ENCODE data around the gene HOXD9.

DNA sequence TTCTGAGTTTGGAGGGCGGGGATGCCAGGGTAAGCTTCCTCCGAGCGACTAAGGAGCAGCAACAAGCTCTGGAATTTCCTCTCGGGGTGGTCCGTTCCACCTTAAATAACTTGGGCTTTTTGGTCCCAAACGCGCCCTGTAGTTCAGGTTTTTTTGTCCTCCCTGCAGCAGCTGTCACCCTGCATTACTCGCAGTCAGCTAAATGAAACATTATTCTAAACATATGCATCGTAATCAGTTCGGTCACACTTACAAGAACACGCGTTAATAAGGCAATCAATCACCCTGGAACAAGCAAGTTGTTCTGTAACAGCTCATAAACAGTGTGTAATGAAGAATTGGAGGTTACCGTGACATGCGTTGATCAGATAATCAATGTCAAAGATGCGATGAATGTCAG, 47.0 kb upstream of the HOXD9 start:
- TF ChIP-seq, protein P1, sequence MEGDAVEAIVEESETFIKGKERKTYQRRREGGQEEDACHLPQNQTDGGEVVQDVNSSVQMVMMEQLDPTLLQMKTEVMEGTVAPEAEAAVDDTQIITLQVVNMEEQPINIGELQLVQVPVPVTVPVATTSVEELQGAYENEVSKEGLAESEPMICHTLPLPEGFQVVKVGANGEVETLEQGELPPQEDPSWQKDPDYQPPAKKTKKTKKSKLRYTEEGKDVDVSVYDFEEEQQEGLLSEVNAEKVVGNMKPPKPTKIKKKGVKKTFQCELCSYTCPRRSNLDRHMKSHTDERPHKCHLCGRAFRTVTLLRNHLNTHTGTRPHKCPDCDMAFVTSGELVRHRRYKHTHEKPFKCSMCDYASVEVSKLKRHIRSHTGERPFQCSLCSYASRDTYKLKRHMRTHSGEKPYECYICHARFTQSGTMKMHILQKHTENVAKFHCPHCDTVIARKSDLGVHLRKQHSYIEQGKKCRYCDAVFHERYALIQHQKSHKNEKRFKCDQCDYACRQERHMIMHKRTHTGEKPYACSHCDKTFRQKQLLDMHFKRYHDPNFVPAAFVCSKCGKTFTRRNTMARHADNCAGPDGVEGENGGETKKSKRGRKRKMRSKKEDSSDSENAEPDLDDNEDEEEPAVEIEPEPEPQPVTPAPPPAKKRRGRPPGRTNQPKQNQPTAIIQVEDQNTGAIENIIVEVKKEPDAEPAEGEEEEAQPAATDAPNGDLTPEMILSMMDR (IDR thresholded peaks at IDR 0.05): no peak
- TF ChIP-seq POLR2A (IDR thresholded peaks at IDR 0.05): no peak

All from testis (tissue), 2 donors.